SK-N-SH treated with all-trans-retinoic acid at 6 μM for 48 hours (cell line): Measurements from ENCODE around the gene BEST1.

ENCODE experiments used
- ATAC-seq: fragments of 200-7000 bp; cut with Tn5 transposase; 3 replicates; pipeline ENCODE4 v1.9.1; 2020; ENCODE audit warnings: mild to moderate bottlenecking, moderate library complexity
- ARNTL ChIP-seq: fragments of 450-650 bp; formaldehyde crosslinking; IDR thresholded peaks from 2 replicates; pipeline ENCODE4 v1.5.0; 2020; ENCODE audit warnings: low read depth, mild to moderate bottlenecking, moderate library complexity, borderline replicate concordance
- BACH2 ChIP-seq: fragments of 250-450 bp; sonication (Bioruptor Pico); IDR thresholded peaks from 2 replicates; pipeline ENCODE4 v1.9.0; 2021; ENCODE audit warnings: mild to moderate bottlenecking, borderline replicate concordance
- CSDC2 ChIP-seq: fragments of 250-450 bp; sonication (Bioruptor Pico); IDR thresholded peaks from 2 replicates; pipeline ENCODE4 v1.5.0; 2020; ENCODE audit warnings: mild to moderate bottlenecking, moderate library complexity
- ESRRG ChIP-seq: fragments of 250-450 bp; sonication (Bioruptor Pico); IDR thresholded peaks from 2 replicates; pipeline ENCODE4 v1.6.1; 2021; ENCODE audit warnings: mild to moderate bottlenecking
- ISL1 ChIP-seq: fragments of 250-450 bp; sonication (Bioruptor Pico); IDR thresholded peaks from 2 replicates; pipeline ENCODE4 v2.1.2; 2022; ENCODE audit warnings: mild to moderate bottlenecking, moderate library complexity
- OSR1 ChIP-seq: fragments of 250-450 bp; sonication (Bioruptor Pico); IDR thresholded peaks from 2 replicates; pipeline ENCODE4 v1.8.0; 2022; ENCODE audit warnings: moderate library complexity, mild to moderate bottlenecking, inconsistent platforms
- PATZ1 ChIP-seq: fragments of 250-450 bp; sonication (Bioruptor Pico); IDR thresholded peaks from 2 replicates; pipeline ENCODE4 v1.8.0; 2020; ENCODE audit warnings: mild to moderate bottlenecking, moderate library complexity, borderline replicate concordance
- PPARA ChIP-seq: fragments of 250-450 bp; sonication (Bioruptor Pico); IDR thresholded peaks from 2 replicates; pipeline ENCODE4 v1.5.0; 2020; ENCODE audit warnings: mild to moderate bottlenecking, borderline replicate concordance
- RARB ChIP-seq: fragments of 250-450 bp; sonication (Bioruptor Pico); IDR thresholded peaks from 2 replicates; pipeline ENCODE4 v1.8.0; 2021; ENCODE audit warnings: mild to moderate bottlenecking, moderate library complexity
- SNAI2 ChIP-seq: fragments of 250-450 bp; sonication (Bioruptor Pico); IDR thresholded peaks from 2 replicates; pipeline ENCODE4 v1.5.0; 2020; ENCODE audit warnings: mild to moderate bottlenecking, moderate library complexity
- TCF4 ChIP-seq: fragments of 250-450 bp; sonication (Bioruptor Pico); IDR thresholded peaks from 2 replicates; pipeline ENCODE4 v1.8.0; 2021; ENCODE audit warnings: mild to moderate bottlenecking, moderate library complexity, borderline replicate concordance
- TOX ChIP-seq: fragments of 250-450 bp; sonication (Bioruptor Pico); IDR thresholded peaks from 2 replicates; pipeline ENCODE4 v1.8.0; 2021; ENCODE audit warnings: mild to moderate bottlenecking, moderate library complexity, borderline replicate concordance
- TSHZ2 ChIP-seq: fragments of 250-450 bp; sonication (Bioruptor Pico); IDR thresholded peaks from 2 replicates; pipeline ENCODE4 v1.5.0; 2020; ENCODE audit warnings: mild to moderate bottlenecking, moderate library complexity
- ZC3H10 ChIP-seq: fragments of 250-450 bp; sonication (Bioruptor Pico); IDR thresholded peaks from 2 replicates; pipeline ENCODE4 v1.5.1; 2021; ENCODE audit warnings: mild to moderate bottlenecking, moderate library complexity
- ZNF565 ChIP-seq: fragments of 450-650 bp; formaldehyde crosslinking; conservative IDR thresholded peaks from 2 replicates; pipeline ENCODE4 v1.5.0; 2020; ENCODE audit warnings: low read depth, mild to moderate bottlenecking, moderate library complexity
- ZNF70 ChIP-seq: fragments of 450-650 bp; formaldehyde crosslinking; IDR thresholded peaks from 2 replicates; pipeline ENCODE4 v1.5.0; 2020; ENCODE audit warnings: mild to moderate bottlenecking, moderate library complexity
- ZNF8 ChIP-seq: fragments of 450-650 bp; formaldehyde crosslinking; IDR thresholded peaks from 2 replicates; pipeline ENCODE4 v1.5.0; 2020; ENCODE audit warnings: mild to moderate bottlenecking, moderate library complexity
- TF ChIP-seq, protein P1 (sequence below): fragments of 250-450 bp; sonication (Bioruptor Pico); IDR thresholded peaks from 2 replicates; pipeline ENCODE4 v1.5.1; 2020; ENCODE audit warnings: low read depth, mild to moderate bottlenecking, moderate library complexity
- TF ChIP-seq, protein P2 (sequence below): fragments of 250-450 bp; sonication (Bioruptor Pico); IDR thresholded peaks from 2 replicates; pipeline ENCODE4 v1.8.0; 2021; ENCODE audit warnings: low read depth, mild to moderate bottlenecking, moderate library complexity, borderline replicate concordance
- TF ChIP-seq, protein P3 (sequence below): fragments of 250-450 bp; sonication (Bioruptor Pico); IDR thresholded peaks from 2 replicates; pipeline ENCODE4 v1.5.1; 2021; ENCODE audit warnings: mild to moderate bottlenecking, moderate library complexity

The BEST1 gene

GRCh38 chr11:61985869-61986268, 35.7 kb downstream of the BEST1 start (continued):
- TF ChIP-seq, protein P1, sequence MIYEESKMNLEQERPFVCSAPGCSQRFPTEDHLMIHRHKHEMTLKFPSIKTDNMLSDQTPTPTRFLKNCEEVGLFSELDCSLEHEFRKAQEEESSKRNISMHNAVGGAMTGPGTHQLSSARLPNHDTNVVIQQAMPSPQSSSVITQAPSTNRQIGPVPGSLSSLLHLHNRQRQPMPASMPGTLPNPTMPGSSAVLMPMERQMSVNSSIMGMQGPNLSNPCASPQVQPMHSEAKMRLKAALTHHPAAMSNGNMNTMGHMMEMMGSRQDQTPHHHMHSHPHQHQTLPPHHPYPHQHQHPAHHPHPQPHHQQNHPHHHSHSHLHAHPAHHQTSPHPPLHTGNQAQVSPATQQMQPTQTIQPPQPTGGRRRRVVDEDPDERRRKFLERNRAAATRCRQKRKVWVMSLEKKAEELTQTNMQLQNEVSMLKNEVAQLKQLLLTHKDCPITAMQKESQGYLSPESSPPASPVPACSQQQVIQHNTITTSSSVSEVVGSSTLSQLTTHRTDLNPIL (CRISPR knock-in tag): no peak
- TF ChIP-seq, protein P2, sequence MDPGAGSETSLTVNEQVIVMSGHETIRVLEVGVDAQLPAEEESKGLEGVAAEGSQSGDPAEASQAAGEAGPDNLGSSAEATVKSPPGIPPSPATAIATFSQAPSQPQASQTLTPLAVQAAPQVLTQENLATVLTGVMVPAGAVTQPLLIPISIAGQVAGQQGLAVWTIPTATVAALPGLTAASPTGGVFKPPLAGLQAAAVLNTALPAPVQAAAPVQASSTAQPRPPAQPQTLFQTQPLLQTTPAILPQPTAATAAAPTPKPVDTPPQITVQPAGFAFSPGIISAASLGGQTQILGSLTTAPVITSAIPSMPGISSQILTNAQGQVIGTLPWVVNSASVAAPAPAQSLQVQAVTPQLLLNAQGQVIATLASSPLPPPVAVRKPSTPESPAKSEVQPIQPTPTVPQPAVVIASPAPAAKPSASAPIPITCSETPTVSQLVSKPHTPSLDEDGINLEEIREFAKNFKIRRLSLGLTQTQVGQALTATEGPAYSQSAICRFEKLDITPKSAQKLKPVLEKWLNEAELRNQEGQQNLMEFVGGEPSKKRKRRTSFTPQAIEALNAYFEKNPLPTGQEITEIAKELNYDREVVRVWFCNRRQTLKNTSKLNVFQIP (CRISPR knock-in tag): no peak
- TF ChIP-seq BACH2 (CRISPR knock-in tag) (no peak), ZC3H10 (no peak), ARNTL (CRISPR knock-in tag) (no peak), ZNF565 (no peak), ZNF70 (no peak)

GRCh38 chr11:61994981-61995380, 44.8 kb downstream of the BEST1 start:
- TF ChIP-seq PATZ1 (CRISPR knock-in tag) (no peak), TOX (CRISPR knock-in tag) (no peak), RARB (CRISPR knock-in tag) (no peak), PPARA (CRISPR knock-in tag) (no peak)
- no peak for ATAC-seq

GRCh38 chr11:61996933-61997332, 46.8 kb downstream of the BEST1 start:
- no peak for ATAC-seq
- TF ChIP-seq ESRRG (CRISPR knock-in tag) (no peak), PPARA (CRISPR knock-in tag) (no peak), PATZ1 (CRISPR knock-in tag) (no peak), ISL1 (CRISPR knock-in tag) (no peak), SNAI2 (CRISPR knock-in tag) (no peak), TCF4 (CRISPR knock-in tag) (no peak), ZC3H10 (no peak), TSHZ2 (CRISPR knock-in tag) (no peak), TOX (CRISPR knock-in tag) (no peak), OSR1 (CRISPR knock-in tag) (no peak), CSDC2 (no peak), ZNF8 (no peak)
- TF ChIP-seq, protein P3, sequence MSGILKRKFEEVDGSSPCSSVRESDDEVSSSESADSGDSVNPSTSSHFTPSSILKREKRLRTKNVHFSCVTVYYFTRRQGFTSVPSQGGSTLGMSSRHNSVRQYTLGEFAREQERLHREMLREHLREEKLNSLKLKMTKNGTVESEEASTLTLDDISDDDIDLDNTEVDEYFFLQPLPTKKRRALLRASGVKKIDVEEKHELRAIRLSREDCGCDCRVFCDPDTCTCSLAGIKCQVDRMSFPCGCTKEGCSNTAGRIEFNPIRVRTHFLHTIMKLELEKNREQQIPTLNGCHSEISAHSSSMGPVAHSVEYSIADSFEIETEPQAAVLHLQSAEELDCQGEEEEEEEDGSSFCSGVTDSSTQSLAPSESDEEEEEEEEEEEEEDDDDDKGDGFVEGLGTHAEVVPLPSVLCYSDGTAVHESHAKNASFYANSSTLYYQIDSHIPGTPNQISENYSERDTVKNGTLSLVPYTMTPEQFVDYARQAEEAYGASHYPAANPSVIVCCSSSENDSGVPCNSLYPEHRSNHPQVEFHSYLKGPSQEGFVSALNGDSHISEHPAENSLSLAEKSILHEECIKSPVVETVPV (CRISPR knock-in tag): no peak
- TF ChIP-seq, protein P2 (CRISPR knock-in tag): no peak
